HG03060 (cell line): ENCODE measurements around the gene CARMIL3.
"Not testable (repeated sequence)": the region's sequence is repeated elsewhere in the genome, so short reads cannot be mapped to it uniquely, and the experiment has no call there.

Experiments used
- ATAC-seq: cut with Tn5 transposase; IDR thresholded peaks from one replicate; pipeline ENCODE4 v1.9.1; 2021; ENCODE audit warnings: low read depth, moderate number of reproducible peaks; ENCODE audit not compliant: unreplicated experiment

CARMIL3 gene

GRCh38 chr14:24051789-24052655 lies at the start of gene CARMIL3:
TSS of gene CARMIL3 (plus strand) at chr14:24052009. CDS start at chr14:24052154, 145 bp downstream.
- no peak for ATAC-seq

- ATAC-seq = not testable (repeated sequence)
These were observed 45.4 kb upstream of the CARMIL3 start for GRCh38 chr14:24006471-24006816.

GRCh38 chr14:24006817-24007652 lies 44.8 kb upstream of the CARMIL3 start:
- not testable (repeated sequence) for ATAC-seq

GRCh38 chr14:24011051-24011450 lies 40.8 kb upstream of the CARMIL3 start:
- no peak for ATAC-seq

GRCh38 chr14:24012726-24013273 lies 39.0 kb upstream of the CARMIL3 start:
- ATAC-seq = not testable (repeated sequence)

GRCh38 chr14:24013654-24014514 lies 37.9 kb upstream of the CARMIL3 start:
- ATAC-seq = no peak

- ATAC-seq = not testable (repeated sequence)
These were observed 36.1 kb upstream of the CARMIL3 start for GRCh38 chr14:24015745-24016144.

GRCh38 chr14:24018978-24019377 lies 32.8 kb upstream of the CARMIL3 start:
- not testable (repeated sequence) for ATAC-seq

GRCh38 chr14:24019944-24020343 lies 31.9 kb upstream of the CARMIL3 start:
- not testable (repeated sequence) for ATAC-seq

GRCh38 chr14:24020520-24020919 lies 31.3 kb upstream of the CARMIL3 start:
- not testable (repeated sequence) for ATAC-seq

- not testable (repeated sequence) for ATAC-seq
These were observed 26.8 kb upstream of the CARMIL3 start for GRCh38 chr14:24024939-24025418.

GRCh38 chr14:24029687-24030086 lies 22.1 kb upstream of the CARMIL3 start:
- ATAC-seq = not testable (repeated sequence)

- ATAC-seq = not testable (repeated sequence)
These were observed 20.5 kb upstream of the CARMIL3 start for GRCh38 chr14:24031331-24031730.

- no peak for ATAC-seq
These were observed 18.9 kb upstream of the CARMIL3 start for GRCh38 chr14:24032727-24033418.

GRCh38 chr14:24035769-24036168 lies 16.0 kb upstream of the CARMIL3 start:
- ATAC-seq = not testable (repeated sequence)

- no peak for ATAC-seq
These were observed 15.4 kb upstream of the CARMIL3 start for GRCh38 chr14:24036169-24036962.

GRCh38 chr14:24036963-24037657 lies 14.7 kb upstream of the CARMIL3 start:
- not testable (repeated sequence) for ATAC-seq

GRCh38 chr14:24037658-24038037 lies 14.2 kb upstream of the CARMIL3 start:
- no peak for ATAC-seq
